Heart left ventricle (tissue), 13 donors: ENCODE measurements around the gene EMID1.

Experiments used
- CTCF ChIP-seq, 12 donors: fragments of 200-600 bp; sonication (generic) in 4 of 12; IDR thresholded peaks; one replicate each; pipeline versions ENCODE4 v1.5.0 to v1.8.0; 2018 to 2022; ENCODE audit warnings: antibody characterized with exemption in 12 of 12, mild to moderate bottlenecking in 5 of 12
- POLR2A ChIP-seq, 2 donors: fragments of 450-650 bp; IDR thresholded peaks; one replicate each; pipeline ENCODE4 v1.6.1; 2017; ENCODE audit warnings: antibody characterized with exemption in 2 of 2, mild to moderate bottlenecking in 2 of 2, moderate library complexity in 2 of 2
- donor health status: ischemic (EF 13 %, LVEDD 7.1; RV severe dilation, severe dysfunction).
- donor health status: DM: no; HTN: yes; CAD: no.
- donor health status: DM: no; HTN: no; CAD: no.
- donor health status: ischemic (EF 25% LVEDD 6.9; RV normal size, moderate dysfunction).
- donor health status: ischemic (EF 25% LVEDD 5.7; RV mildly dilated, moderate dysfunction).
- donor health status: ischemic (EF 35%, LVEDD 5.7; RV mildly dilated, moderate dysfunction).
- donor health status: nonischemic (EF 11% LVEDD 7.7; RV severe dilation, severe dysfunction).
- donor health status: DM: yes; HTN: yes; CAD: no.
- donor health status: PGD.
- donor health status: ischemic (EF 29% LVEDD 5.4; RV normal size, mild dysfunction).
- donor health status: nonischemic (EF 23%, LVEDD 6.1; RV moderate dilation, normal function).

- no peak for TF ChIP-seq CTCF (IDR thresholded peaks at IDR 0.05)
- peak in 1 of 2 donors; percentile 49 for TF ChIP-seq POLR2A (IDR thresholded peaks at IDR 0.05)
Measured at GRCh38 chr22:29267858-29268510, 62.3 kb downstream of the EMID1 start, which contains the start of the genes EWSR1 and RHBDD3.
